Neural progenitor cell (in vitro differentiated cells): Measurements from ENCODE around the gene AP4B1. TPM values are rescaled to one million over a fixed set of nuclear protein-coding genes. Genes with fewer than 3 reads are reported as not detected.

Experiments
- DNase-seq: peaks from one replicate; pipeline ENCODE4 v3.0.0-alpha.2; 2016; ENCODE audit warnings: low spot score
- H2AFZ ChIP-seq: fragments of 200-600 bp; sonication (generic); replicated peaks from 2 replicates; pipeline ENCODE4 v1.6.1; 2016; ENCODE audit warnings: antibody characterized with exemption
- H3F3A ChIP-seq: fragments of 200-600 bp; sonication (generic); 2 replicates; pipeline ENCODE4 v1.6.1; 2016; ENCODE audit warnings: antibody characterized with exemption, low read depth
- H3K27ac ChIP-seq: fragments of 200-600 bp; sonication (generic); 2 replicates; pipeline ENCODE4 v1.5.1; 2016; ENCODE audit warnings: mild to moderate bottlenecking
- H3K27me3 ChIP-seq: fragments of 200-600 bp; sonication (generic); 2 replicates; pipeline ENCODE4 v1.6.1; 2016; ENCODE audit warnings: mild to moderate bottlenecking, moderate library complexity
- H3K36me3 ChIP-seq: fragments of 200-600 bp; sonication (generic); 2 replicates; pipeline ENCODE4 v1.5.1; 2016
- H3K4me1 ChIP-seq: fragments of 200-600 bp; sonication (generic); 2 replicates; pipeline ENCODE4 v1.6.1; 2016; ENCODE audit warnings: mixed run types
- H3K4me2 ChIP-seq: fragments of 200-600 bp; sonication (generic); 2 replicates; pipeline ENCODE4 v1.6.1; 2016
- H3K4me3 ChIP-seq: fragments of 200-600 bp; sonication (generic); 2 replicates; pipeline ENCODE4 v1.5.1; 2016
- H3K79me2 ChIP-seq: fragments of 200-600 bp; sonication (generic); 2 replicates; pipeline ENCODE4 v1.6.1; 2016; ENCODE audit warnings: low read depth
- H3K9ac ChIP-seq: fragments of 200-600 bp; sonication (generic); 2 replicates; pipeline ENCODE4 v1.6.1; 2016
- H3K9me3 ChIP-seq: fragments of 200-600 bp; sonication (generic); 2 replicates; pipeline ENCODE4 v1.5.1; 2016; ENCODE audit warnings: low read depth
- H4K20me1 ChIP-seq: fragments of 200-600 bp; sonication (generic); 2 replicates; pipeline ENCODE4 v1.6.1; 2016; ENCODE audit warnings: low read depth
- H3K27ac Mint-ChIP-seq: 3 replicates; pipeline ENCODE4 v1.8.0; 2021; ENCODE audit warnings: mixed read lengths
- H3K27me3 Mint-ChIP-seq: 2 replicates; pipeline ENCODE4 v1.8.0; 2022; ENCODE audit warnings: low read depth, mild to moderate bottlenecking, inconsistent platforms, moderate library complexity, mixed read lengths; ENCODE audit not compliant: insufficient read depth
- H3K36me3 Mint-ChIP-seq: 3 replicates; pipeline ENCODE4 v1.8.0; 2021; ENCODE audit warnings: mixed read lengths
- H3K4me1 Mint-ChIP-seq: 3 replicates; pipeline ENCODE4 v1.8.0; 2021; ENCODE audit warnings: mixed read lengths
- H3K4me3 Mint-ChIP-seq: 3 replicates; pipeline ENCODE4 v1.8.0; 2021; ENCODE audit warnings: mild to moderate bottlenecking, moderate library complexity, mixed read lengths
- H3K9me3 Mint-ChIP-seq: 3 replicates; pipeline ENCODE4 v1.8.0; 2020; ENCODE audit warnings: mixed read lengths
- EZH2 ChIP-seq: fragments of 200-600 bp; sonication (generic); IDR thresholded peaks from 2 replicates; pipeline ENCODE4 v1.6.1; 2017; ENCODE audit warnings: antibody characterized with exemption, mild to moderate bottlenecking, moderate library complexity
- EZH2phosphoT487 ChIP-seq: fragments of 200-600 bp; sonication (generic); IDR thresholded peaks from 2 replicates; pipeline ENCODE4 v1.6.1; 2017; ENCODE audit warnings: antibody characterized with exemption
- total RNA-seq: library from RNA; depleted of rRNA; stranded (reverse); fragments of >200 nt; gene quantifications from 2 replicates; pipeline ENCODE4 v1.2.3, GENCODE V29; 2015; ENCODE audit warnings: low replicate concordance
- TF ChIP-seq, protein P1 (sequence below): fragments of 200-600 bp; sonication (generic); IDR thresholded peaks from 2 replicates; pipeline ENCODE4 v1.5.1; 2017; ENCODE audit warnings: antibody characterized with exemption, mild to moderate bottlenecking

Gene AP4B1
- total RNA-seq, 1 donor from 2014 or later, result 27.7 TPM

- Histone ChIP-seq H3K9me3 (no peaks in the 10 kb centered on the region), H3K36me3 (peaks cover 13% of the 10 kb centered on the region), H3F3A (peaks cover 17% of the 10 kb centered on the region), H3K27me3 (no peaks in the 10 kb centered on the region), H2AFZ (no peak overlapping the region), H3K4me3 (no peak overlapping the region), H3K4me1 (peaks cover 27% of the 10 kb centered on the region), H3K79me2 (peaks cover 85% of the 10 kb centered on the region), H4K20me1 (peaks cover 70% of the 10 kb centered on the region), H3K9ac (no peak overlapping the region), H3K4me2 (no peak overlapping the region), H3K27ac (no peak overlapping the region)
- Mint-ChIP-seq H3K36me3 (peaks cover 42% of the 10 kb centered on the region), H3K27me3 (no peaks in the 10 kb centered on the region), H3K4me1 (peaks cover 25% of the 10 kb centered on the region), H3K27ac (no peak overlapping the region), H3K4me3 (no peak overlapping the region), H3K9me3 (peaks cover 12% of the 10 kb centered on the region)
- DNase-seq, result no peak
- TF ChIP-seq EZH2phosphoT487, result no peak
- TF ChIP-seq, protein P1, sequence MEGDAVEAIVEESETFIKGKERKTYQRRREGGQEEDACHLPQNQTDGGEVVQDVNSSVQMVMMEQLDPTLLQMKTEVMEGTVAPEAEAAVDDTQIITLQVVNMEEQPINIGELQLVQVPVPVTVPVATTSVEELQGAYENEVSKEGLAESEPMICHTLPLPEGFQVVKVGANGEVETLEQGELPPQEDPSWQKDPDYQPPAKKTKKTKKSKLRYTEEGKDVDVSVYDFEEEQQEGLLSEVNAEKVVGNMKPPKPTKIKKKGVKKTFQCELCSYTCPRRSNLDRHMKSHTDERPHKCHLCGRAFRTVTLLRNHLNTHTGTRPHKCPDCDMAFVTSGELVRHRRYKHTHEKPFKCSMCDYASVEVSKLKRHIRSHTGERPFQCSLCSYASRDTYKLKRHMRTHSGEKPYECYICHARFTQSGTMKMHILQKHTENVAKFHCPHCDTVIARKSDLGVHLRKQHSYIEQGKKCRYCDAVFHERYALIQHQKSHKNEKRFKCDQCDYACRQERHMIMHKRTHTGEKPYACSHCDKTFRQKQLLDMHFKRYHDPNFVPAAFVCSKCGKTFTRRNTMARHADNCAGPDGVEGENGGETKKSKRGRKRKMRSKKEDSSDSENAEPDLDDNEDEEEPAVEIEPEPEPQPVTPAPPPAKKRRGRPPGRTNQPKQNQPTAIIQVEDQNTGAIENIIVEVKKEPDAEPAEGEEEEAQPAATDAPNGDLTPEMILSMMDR, result no peak
- TF ChIP-seq EZH2, result no peak
These were observed 38.6 kb upstream of the AP4B1 start for GRCh38 chr1:113943028-113943811.

GRCh38 chr1:113942527-113942926 is 37.9 kb upstream of the AP4B1 start:
- Histone ChIP-seq H3F3A (peaks cover 22% of the 10 kb centered on the region), H3K9ac (no peak overlapping the region), H3K4me3 (no peak overlapping the region), H3K79me2 (peaks cover 85% of the 10 kb centered on the region), H3K4me1 (peaks cover 21% of the 10 kb centered on the region), H4K20me1 (peaks cover 70% of the 10 kb centered on the region), H3K27ac (no peak overlapping the region), H3K9me3 (no peaks in the 10 kb centered on the region), H2AFZ (no peak overlapping the region), H3K27me3 (no peaks in the 10 kb centered on the region), H3K36me3 (peaks cover 13% of the 10 kb centered on the region), H3K4me2 (no peak overlapping the region)
- Mint-ChIP-seq H3K4me3 (no peak overlapping the region), H3K36me3 (peaks cover 42% of the 10 kb centered on the region), H3K4me1 (peaks cover 25% of the 10 kb centered on the region), H3K9me3 (peaks cover 12% of the 10 kb centered on the region), H3K27me3 (no peaks in the 10 kb centered on the region), H3K27ac (no peak overlapping the region)
- TF ChIP-seq, protein P1, result no peak
- no peak for TF ChIP-seq EZH2
- TF ChIP-seq EZH2phosphoT487, result no peak
- no peak for DNase-seq

DNA sequence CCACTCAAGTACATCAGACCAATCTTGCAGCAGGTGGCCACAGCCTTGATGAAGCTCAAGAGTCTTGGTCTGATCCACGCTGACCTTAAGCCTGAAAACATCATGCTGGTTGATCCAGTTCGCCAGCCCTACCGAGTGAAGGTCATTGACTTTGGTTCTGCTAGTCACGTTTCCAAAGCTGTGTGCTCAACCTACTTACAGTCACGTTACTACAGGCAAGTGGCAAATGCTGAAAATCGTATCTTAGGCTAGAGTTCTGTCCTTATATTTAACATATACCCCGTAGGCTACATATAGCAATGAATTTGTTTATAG is 36.6 kb upstream of the AP4B1 start:
- Histone ChIP-seq H3K9me3 (no peaks in the 10 kb centered on the region), H3K4me3 (no peak overlapping the region), H3K36me3 (peaks cover 13% of the 10 kb centered on the region), H3F3A (peaks cover 11% of the 10 kb centered on the region), H4K20me1 (peaks cover 70% of the 10 kb centered on the region), H2AFZ (no peak overlapping the region), H3K4me1 (peaks cover 15% of the 10 kb centered on the region), H3K79me2 (peaks cover 86% of the 10 kb centered on the region), H3K4me2 (no peak overlapping the region), H3K27ac (no peak overlapping the region), H3K9ac (no peak overlapping the region), H3K27me3 (no peaks in the 10 kb centered on the region)
- H3K36me3 Mint-ChIP-seq, result peaks cover 42% of the 10 kb centered on the region
- peaks cover 12% of the 10 kb centered on the region for H3K9me3 Mint-ChIP-seq
- TF ChIP-seq, protein P1, result no peak
- TF ChIP-seq EZH2phosphoT487, result no peak
- TF ChIP-seq EZH2, result no peak
- no peaks in the 10 kb centered on the region for H3K27me3 Mint-ChIP-seq
- no peak overlapping the region for H3K4me3 Mint-ChIP-seq
- DNase-seq, result no peak
- no peak overlapping the region for H3K27ac Mint-ChIP-seq
- peaks cover 16% of the 10 kb centered on the region for H3K4me1 Mint-ChIP-seq
